ENCODE measurements around the gene PIEZO2. TPM values are rescaled to one million over a fixed set of nuclear protein-coding genes. Genes with fewer than 3 reads are reported as not detected.

The PIEZO2 gene
- total and polyA plus RNA-seq, 12 donors: 0.07 to 1.4 (median 0.25) TPM; not detected in 1

- Histone ChIP-seq H3K36me3 (no peaks in the 10 kb centered on the region), H3K4me1 (no peaks in the 10 kb centered on the region), H3K9me3 (no peaks in the 10 kb centered on the region), H3K4me3 (no peak overlapping the region), H3K27ac (no peak overlapping the region), H3K27me3 (peaks cover 0 to 4% (median 0%) of the 10 kb centered on the region in 7 donors)
- no peak for TF ChIP-seq CTCF (IDR thresholded peaks at IDR 0.05)
- no peak for DNase-seq
- intact Hi-C loops (cut with DNase I): no loop called here
- WGBS, 2 donors: 80 to 87% methylated on average over 3 of the region's 3 CpGs
- no peak for ATAC-seq
Measured at GRCh38 chr18:10679557-10680270, 469.7 kb downstream of the PIEZO2 start.

- ATAC-seq: no peak
- no peaks in the 10 kb centered on the region for H3K27me3 ChIP-seq
- DNase-seq: no peak
- WGBS, 2 donors: 76 to 85% methylated on average over 4 of the region's 4 CpGs
- intact Hi-C loops (cut with DNase I): no loop called here
- no peak overlapping the region for H3K4me3 ChIP-seq
- no peak overlapping the region for H3K27ac ChIP-seq
- TF ChIP-seq CTCF (IDR thresholded peaks at IDR 0.05): no peak
- no peaks in the 10 kb centered on the region for H3K4me1 ChIP-seq
- no peaks in the 10 kb centered on the region for H3K36me3 ChIP-seq
- H3K9me3 ChIP-seq: no peaks in the 10 kb centered on the region
Measured at GRCh38 chr18:10671441-10671840, 477.9 kb downstream of the PIEZO2 start.

- Histone ChIP-seq H3K9me3 (no peaks in the 10 kb centered on the region), H3K36me3 (no peaks in the 10 kb centered on the region), H3K4me1 (no peaks in the 10 kb centered on the region), H3K27ac (no peak overlapping the region), H3K4me3 (no peak overlapping the region), H3K27me3 (no peaks in the 10 kb centered on the region)
- intact Hi-C loops (cut with DNase I): no loop called here
- 80 to 90% methylated on average over 5 of the region's 5 CpGs for WGBS, 2 donors
- no peak for DNase-seq
- TF ChIP-seq CTCF (IDR thresholded peaks at IDR 0.05): no peak
- ATAC-seq: no peak
Measured at GRCh38 chr18:10670856-10671255, 478.5 kb downstream of the PIEZO2 start.

GRCh38 chr18:10669441-10670100, 479.8 kb downstream of the PIEZO2 start:
- WGBS, 2 donors: 73 to 79% methylated on average over 7 of the region's 7 CpGs
- no peak for TF ChIP-seq CTCF (IDR thresholded peaks at IDR 0.05)
- H3K4me1 ChIP-seq: no peaks in the 10 kb centered on the region

More at GRCh38 chr18:10669441-10670100, 479.8 kb downstream of the PIEZO2 start:
- DNase-seq (no peak), ATAC-seq (no peak)
- Histone ChIP-seq H3K36me3 (no peaks in the 10 kb centered on the region), H3K27ac (no peak overlapping the region), H3K27me3 (peaks cover 0 to 4% (median 0%) of the 10 kb centered on the region in 7 donors), H3K4me3 (no peak overlapping the region), H3K9me3 (no peaks in the 10 kb centered on the region)
- intact Hi-C loops (cut with DNase I): no loop called here
